GM19467 (cell line): ENCODE data around the gene ZP1.

Experiments used
- ATAC-seq: cut with Tn5 transposase; IDR thresholded peaks from one replicate; pipeline ENCODE4 v1.9.1; 2021; ENCODE audit warnings: mild to moderate bottlenecking, moderate library complexity; ENCODE audit not compliant: unreplicated experiment

Gene ZP1

DNA sequence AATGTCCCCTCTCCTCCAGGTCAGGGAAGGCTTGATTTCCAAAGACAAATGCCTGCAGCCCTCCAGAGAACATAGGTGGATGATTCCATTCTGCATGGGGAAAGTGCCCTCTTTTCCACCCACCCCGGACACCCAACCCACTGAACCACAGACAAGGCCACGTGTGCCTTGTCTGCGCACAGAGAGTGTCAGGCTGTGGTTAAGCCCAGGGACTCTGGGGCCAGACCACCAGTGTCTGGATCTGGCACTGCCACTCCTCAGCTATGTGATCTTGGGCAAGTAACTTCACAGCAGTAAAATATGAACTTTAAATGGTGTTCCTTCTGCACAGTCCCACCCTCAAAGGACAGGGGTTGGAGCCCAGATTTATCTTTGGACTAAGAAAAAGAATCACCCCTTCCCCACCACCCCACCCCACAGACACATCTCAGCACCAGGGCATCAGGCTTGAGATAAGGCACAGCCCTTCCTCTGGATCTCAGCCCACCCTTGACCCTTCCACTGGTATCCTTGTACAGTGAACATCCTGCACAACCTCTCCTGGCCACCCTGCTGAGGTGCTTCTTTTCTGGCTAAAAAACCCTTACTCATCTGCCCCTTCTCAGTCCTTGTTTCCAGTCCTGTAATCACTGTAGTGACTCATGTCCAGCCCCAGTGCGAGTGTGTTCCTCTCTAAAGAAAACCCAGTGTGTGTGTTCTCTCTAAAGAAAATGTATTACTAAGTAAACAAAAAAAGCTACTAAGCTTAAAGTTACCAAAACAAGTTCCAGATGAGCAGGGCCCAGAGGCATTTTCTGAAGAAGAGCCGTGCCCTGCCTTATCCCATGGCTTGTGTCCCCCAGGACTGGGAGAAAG lies 9.7 kb upstream of the ZP1 start:
- ATAC-seq, result no peak

DNA sequence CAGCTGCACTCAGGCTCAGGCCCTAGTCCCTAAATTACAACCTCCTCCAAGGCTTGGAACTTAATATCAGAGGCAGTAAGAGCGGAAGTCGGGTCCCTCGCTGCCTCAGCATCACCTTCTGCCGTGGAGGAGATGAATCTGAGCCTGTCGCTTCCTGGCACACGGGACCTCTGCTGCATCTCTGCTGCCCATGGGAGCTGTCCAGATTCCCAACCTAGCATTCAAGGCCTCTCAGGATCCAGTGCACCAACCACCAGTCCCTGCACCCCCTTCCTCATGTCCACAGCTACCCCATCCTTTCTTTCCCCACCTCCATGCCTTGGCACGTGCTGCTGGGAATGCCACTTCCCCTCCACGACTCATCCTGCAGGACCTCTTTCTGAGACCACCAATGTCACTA lies 9.1 kb upstream of the ZP1 start:
- no peak for ATAC-seq

DNA sequence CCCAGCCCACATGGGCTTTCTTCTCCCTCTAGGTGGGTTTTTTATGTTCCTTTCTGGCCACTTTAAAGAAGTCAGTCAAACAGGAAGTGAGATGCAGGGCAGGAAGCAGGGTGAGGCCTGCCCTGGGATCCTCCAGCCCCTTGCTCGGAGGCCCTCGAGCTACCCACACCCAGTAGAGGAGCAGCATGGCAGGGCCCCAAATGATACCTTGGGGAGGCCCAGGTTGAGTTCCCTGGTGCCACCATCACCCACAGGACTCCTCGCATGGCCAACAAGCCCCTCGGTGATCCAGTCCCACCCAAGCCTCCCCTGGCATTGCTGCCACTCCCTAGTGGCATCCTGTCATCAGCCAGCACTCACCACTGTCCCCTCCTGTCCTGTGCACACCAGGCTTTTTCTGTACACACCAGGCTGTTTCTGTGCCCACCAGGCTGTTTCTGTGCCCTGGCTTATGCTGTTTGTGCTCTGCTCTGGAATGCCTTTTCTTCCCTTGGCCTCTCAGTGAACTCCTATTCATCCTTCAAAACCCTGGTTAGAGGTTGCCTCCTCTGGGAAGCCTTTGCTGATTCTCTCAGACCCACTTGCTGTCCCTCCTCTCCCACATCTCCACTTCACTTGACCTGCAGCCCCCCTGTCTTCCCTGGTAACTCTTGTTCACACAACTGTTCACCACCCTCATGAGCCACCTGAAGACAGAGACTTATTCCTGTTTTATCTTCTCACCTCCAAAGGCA lies 8.4 kb upstream of the ZP1 start:
- no peak for ATAC-seq

DNA sequence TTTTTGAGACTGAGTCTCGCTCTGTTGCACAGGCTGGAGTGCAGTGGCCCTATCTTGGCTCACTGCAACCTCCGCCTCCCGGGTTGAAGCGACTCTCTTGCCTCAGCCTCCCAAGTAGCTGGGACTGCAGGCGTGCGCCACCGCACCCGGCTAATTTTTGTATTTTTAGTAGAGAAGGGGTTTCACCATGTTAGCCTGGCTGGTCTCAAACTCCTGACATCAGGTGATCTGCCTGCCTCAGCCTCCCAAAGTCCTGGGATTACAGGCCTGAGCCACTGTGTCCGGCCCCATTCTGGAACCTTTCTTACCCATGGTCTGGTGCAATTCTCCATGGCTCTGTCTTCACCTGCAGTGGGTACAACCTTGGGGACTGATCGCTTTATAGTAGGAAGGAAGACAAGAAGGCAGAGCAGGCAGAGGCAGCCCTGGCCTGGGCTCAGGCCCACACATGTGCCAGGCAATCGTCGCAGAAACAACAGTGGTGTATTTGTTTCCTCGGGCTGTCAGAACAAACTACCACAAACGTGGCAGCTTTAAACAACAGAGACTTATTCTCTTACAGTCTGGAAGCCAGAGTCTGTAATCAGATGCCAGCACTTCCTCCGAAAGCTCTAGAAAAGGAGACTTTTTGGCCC lies 7.6 kb upstream of the ZP1 start:
- no peak for ATAC-seq

GRCh38 chr11:60860943-60861342 lies 6.4 kb upstream of the ZP1 start:
- ATAC-seq, result no peak

GRCh38 chr11:60862171-60862570 lies 5.2 kb upstream of the ZP1 start:
- ATAC-seq, result no peak

DNA sequence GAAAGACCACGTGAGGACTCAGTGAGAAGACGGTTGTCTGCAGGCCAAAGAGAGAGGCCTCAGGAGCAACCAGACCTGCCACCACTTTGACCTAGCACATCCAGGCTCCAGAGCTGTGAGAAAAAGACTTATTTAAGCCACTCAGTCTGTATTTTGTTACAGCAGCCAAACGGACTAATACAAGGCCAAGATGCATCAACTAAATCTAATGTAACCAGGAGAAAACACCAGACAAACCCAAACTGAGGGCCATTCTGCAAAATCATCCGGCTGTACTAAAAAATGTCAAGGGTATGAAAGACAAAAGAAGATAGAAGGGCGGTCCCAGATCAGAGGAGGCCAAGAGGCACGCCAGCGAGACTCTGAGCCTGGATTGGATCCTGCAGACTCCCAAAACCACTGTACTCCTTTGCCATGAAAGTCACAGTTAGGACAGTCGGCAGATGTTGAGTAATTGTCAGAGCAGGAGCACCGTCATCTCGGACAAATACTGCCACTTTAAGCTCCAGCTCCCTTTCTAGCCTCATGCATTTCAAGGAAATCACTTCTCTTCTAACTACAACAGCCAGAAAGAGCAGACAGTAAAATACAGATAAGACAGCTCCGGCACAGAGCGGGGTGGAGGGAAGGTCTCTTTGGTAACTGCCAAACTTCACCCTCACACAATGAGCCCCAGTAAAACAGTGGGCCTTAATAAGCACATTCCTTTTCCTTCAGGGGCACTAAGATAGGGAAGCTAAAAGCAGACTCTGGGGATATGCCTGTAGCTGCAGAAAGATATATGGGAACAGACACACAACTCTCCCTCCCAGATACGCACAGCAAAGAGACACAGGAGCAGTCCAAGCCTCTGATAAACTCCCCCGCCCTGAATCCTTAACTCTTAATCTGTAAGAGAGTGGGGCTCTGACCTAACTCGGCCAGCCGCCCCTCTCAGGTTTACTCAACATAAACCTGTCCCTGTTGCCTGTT lies 3.5 kb upstream of the ZP1 start:
- no peak for ATAC-seq

GRCh38 chr11:60864856-60865513 lies 2.4 kb upstream of the ZP1 start:
- no peak for ATAC-seq

DNA sequence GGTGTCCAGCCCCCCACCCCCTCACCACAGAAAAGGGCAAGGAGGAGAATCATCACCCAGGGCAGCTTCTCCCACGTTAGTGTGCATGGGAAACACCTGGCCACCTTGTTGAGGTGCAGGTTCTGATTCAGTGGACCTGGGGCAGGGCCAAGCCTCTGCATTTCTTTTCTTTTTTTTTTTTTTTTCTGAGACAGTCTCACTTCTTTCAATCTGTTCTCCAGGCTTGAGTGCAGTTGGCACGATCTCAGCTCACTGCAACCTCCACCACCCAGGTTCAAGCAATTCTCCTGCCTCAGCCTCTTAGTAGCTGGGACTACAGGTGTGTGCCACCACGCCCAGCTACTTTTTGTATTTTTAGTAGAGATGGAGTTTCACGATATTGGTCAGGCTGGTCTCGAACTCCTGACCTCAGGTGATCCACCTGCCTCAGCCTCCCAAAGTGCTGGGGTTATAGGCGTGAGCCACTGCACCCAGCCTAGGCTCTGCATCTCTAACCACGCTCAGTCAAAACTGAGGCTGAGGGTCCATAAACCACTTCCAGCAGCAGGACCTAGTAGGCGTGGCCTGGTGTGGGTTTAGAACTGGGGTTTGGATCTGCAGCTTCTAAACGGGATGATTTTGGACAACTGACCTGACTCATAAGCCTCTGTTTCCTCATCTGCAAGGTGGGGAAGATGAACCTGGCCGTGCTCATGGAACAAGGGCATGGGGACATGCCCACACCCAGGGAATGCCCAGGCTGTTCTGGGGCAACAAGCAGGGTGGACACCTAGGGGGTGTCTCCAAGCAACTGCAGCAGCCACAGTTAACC lies 734 bp downstream of the ZP1 start:
- ATAC-seq, result no peak

DNA sequence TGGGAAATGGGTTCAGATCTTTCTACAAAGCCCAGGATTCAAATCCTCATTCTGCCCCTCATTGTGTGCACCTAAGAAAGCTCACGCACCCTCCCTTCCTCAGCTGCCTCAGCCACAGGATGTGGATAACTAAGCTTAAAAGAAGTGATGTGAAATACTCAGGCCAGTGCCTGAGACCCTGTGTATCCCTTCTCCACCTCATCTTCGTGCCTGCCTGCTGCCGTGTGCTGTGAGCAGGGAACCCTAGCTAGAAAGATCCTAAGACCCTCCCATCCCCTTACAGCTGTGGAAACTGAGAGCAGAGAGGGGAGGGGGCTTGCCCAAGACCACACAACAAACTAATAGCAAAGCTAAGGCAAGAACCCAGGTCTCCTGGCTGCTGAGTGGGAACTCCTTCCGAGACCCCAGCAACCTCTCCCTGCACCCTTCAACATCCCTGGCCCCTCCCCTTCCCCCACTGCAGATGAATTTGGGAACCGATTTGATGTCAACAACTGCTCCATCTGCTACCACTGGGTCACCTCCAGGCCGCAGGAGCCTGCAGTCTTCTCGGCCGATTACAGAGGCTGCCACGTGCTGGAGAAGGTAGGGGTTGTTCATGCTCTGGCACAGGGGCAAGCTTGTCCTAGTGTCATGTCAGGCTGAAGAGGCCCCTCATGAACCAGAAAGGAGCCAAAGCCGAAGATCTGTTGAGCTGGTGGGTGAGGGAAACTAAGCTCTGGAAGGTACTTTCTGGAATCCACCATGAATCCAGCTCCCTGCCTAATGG lies 1.5 kb downstream of the ZP1 start:
- ATAC-seq, result no peak

- ATAC-seq, result no peak
These were observed 2.1 kb downstream of the ZP1 start for GRCh38 chr11:60869451-60869825.

- no peak for ATAC-seq
These were observed 2.9 kb downstream of the ZP1 start for GRCh38 chr11:60870276-60870675.

- ATAC-seq, result no peak
These were observed 3.5 kb downstream of the ZP1 start for GRCh38 chr11:60870733-60871377.

DNA sequence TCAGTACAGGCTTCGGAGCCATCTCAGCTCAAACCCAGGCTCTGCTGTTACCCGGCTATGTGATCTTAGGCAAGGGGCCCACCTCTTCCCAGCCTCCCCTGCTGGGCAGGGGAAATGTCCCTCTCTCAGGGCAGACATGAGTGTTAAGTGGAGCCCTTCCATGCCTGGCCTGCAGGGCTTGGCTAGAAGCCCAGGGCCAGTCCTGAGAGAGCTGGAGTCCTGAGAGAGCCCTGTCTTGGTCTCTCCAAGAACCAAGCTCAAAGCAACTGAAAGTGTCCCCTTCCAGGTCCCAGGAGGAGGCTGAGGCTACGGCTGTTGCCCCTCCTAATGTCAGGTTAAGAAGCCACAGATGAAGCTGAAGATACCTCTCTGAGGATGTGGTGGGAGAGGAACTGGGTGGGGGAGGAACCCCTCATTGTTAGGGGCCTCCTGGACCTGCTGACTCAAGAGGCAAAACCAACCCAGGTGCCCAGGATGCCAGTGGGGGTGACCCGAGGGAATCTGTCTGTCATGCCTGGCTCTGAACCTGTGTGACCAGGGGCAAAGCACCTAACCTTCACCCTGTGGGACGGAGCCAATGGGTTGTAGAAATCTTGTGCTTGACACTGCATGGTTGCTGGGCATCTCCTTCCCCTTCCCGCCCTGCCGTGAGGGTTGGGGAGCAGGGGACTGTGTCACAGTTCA lies 4.2 kb downstream of the ZP1 start:
- no peak for ATAC-seq

GRCh38 chr11:60872124-60872960 lies 5.0 kb downstream of the ZP1 start:
- no peak for ATAC-seq

DNA sequence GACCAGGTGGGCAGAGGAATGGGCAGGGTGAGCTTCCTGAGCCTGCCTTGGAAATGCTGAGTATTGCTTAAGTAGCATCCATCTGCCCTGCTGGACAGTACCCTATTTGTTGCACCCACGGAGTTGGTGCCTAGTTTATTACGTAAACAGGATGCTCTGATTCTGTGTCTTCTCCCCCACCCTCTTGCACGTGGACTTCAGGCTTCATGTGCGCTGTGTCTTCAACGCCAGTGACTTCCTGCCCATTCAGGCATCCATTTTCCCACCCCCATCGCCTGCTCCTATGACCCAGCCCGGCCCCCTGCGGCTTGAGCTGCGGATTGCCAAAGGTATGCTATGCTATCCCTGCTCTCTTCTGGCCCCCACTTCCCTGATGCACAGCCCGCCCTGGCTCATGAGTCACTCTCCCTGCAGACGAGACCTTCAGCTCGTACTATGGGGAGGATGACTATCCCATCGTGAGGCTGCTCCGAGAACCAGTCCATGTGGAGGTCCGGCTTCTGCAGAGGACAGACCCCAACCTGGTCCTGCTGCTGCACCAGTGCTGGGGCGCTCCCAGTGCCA lies 5.7 kb downstream of the ZP1 start:
- no peak for ATAC-seq
